Activated T-helper 9 cell treated with anti-CD3 and anti-CD28 coated beads, Interleukin-2, amount 50 U/mL, for 16 hours (primary cell): ENCODE data around the gene COX11.
A peak's percentile ranks its signal among the peaks of the same experiment; 100 is the strongest.

Experiments
- DNase-seq: peaks from one replicate; pipeline ENCODE4 v3.0.0-alpha.2; 2020; ENCODE audit warnings: low read depth

Gene COX11

DNA sequence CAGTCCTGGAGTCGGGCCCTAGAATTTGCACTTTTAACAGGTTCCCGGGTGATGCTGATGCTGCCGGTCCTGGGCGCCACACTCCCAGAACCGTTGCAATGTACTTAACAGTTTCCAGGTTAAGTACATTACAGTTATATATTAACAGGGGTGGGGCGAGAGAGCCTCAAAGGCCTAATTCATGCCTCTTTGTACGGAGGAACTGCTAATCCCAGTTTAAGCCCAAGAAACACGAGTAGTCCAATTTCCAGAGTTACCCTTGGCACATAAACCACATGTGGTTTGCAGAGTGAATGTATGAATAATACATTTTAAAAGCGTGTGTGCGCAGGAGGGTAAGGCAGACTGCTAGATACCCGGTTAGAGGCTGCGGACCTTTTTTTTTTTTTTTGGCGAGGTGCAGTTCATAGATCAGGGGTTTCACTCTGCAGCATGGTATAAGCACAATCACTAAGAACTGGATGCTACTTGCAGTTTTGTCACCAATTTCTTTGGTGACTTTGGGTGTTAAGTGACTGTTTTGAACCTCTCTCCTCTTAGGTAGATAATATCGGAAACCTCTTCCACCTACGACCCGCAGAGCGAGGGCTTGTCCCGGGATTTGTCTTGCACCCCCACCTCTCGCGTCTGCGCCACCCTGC, 713 bp downstream of the COX11 start:
- DNase-seq = peak; percentile 32

DNA sequence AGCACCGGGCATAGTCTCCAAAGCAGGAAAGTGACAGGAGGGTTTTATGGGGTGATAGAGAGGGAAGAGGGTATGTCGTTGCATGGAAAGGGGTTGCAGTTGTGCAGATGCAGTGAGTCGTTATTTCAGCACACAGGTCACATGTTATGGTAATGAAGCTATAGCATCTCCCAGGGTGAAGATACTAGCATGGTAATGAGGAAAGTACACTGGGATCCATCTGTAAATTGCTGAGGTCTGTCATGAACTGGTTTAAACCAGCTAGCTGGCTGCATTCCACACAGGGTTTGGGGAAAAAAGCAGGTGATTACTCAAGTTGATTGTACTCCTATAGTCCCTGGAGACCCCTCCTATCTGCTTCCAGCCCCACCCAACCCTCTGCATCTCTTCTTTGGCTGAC, 11.7 kb downstream of the COX11 start:
- DNase-seq = no peak

DNA sequence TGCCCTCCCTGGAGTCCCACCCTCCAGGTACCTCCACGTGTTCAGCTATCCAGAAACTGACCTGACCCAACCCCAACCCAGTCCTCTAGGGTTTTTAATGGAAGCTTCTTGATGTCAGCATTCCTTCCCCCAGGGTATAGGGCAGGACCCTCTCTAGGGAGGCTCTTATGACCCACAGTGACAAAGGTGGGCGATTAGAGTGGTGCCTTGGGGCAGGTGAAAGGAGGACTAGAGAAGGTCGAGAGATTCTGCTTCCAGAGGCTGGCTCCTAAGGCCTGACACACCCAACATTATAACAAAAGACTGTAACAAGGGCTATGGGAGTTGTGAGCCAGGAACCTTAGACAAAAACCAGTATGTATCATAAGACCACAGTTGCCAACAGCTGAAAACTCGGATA, 17.2 kb downstream of the COX11 start:
- no peak for DNase-seq

DNA sequence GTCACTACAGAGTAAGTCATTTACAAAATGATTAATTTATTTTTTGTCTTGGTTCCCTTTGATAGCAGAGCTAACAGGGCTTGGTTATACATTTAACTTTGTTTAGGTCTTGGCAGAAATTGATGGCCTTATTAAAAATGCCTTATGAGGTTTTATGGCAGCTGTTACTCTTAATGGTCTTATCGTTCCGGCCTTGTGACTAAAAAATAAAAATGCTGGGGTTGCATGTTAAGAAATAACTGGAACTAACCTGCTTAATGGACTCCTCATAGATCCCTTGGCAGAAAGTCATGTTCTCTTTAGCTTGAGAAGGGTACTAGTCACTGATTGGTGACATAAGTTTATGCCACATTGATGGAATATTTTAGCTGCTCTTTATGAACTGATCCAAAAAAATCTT, 18.3 kb downstream of the COX11 start:
- DNase-seq = no peak

- DNase-seq = no peak
Observed at GRCh38 chr17:54948380-54948779, 20.1 kb downstream of the COX11 start.

DNA sequence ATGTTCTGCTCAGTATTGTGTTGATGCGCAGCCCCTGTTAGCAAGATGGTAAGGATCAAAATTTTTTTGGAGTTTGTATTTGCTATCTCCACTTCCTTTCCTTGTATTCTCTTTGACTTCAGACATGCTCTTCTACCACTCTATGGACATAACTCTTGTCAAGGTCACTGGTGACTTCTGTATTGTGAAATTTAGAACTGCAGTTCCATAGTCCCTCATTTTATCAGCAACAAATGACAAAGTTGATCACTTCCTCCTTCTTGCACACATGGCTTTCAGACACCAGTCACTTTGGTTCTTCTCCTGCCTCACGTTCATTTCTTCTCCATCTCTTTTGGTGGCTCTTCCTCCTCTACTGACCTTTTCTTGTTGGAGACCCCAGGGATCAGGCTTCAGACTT, 21.1 kb downstream of the COX11 start:
- no peak for DNase-seq

DNA sequence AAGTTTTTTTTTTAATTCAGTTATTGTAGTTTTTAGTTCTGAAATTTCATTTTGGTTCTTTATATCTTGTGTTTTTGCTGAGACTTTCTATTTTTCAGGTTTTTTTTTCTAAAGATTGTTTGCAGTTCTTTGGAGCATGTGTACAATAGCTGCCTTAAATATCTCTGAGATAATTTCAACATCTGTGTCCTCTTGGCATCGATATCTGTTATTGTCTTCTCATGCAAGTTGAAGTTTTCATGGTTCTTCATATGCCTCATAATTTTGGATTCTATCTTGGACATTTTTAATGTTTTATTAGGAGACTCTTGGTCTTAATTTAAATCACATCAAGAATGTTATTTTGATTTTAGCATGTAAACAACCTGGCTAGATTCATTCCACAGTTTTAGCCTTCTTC, 22.8 kb downstream of the COX11 start:
- DNase-seq = no peak

GRCh38 chr17:54945231-54945630, 23.2 kb downstream of the COX11 start:
- DNase-seq = no peak

DNA sequence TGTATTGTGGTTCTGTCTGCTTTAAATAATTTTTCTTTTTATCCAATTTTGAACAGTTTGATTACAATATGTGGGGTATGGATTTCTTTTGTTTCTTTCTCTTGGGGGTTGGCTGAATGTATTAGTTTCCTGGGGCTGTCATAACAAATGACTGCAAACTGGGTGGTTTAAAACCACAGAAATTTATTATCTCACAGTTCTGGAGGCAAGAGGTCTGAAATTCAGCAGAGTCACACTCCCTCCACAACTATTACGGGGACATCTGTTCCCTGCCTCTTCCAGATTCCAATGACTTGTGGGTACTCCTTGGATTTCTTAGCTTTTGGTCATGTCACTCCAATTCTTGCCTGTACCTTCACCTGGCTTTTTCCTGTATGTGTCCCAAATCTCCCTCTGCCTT, 23.7 kb downstream of the COX11 start:
- DNase-seq = no peak

DNA sequence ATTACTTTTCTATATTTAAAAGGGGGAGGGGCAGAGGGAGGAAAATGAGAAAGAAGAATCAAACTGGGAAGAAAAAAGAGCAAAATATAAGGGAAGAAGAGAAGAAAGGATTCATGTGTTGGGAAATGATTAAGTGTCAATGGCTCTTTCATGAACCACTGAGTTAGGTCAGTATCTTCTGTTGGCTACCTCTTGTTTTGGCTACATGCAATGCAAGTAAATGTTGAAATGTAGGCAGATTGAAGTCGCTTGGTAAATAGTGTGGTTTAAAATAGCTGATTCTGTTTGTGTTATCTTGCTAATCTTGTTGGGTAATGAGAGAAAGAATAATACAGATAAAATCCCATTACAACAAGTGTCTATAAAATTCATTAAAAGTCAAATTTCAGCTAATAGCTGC, 27.2 kb downstream of the COX11 start:
- no peak for DNase-seq

DNA sequence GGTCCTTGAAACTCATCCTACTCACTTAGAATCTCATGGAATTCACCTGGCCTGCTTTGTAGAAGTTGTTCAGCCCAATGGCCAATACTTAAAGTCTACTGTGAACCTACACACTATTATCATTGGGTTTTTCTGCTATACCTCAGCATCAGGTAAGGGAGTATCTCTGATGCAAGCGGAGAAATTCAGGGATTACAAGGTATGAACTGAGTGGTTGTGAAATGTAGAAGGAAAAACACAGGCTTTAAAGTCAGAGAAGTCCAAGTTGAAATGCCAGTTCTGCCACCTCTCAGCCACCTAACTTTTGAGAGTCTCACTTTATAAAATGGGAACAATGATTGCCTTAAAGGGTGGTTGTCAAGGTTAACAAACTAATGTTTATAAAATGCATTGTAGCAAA, 31.0 kb downstream of the COX11 start:
- no peak for DNase-seq

GRCh38 chr17:54937018-54937417, 31.4 kb downstream of the COX11 start:
- no peak for DNase-seq

- no peak for DNase-seq
Observed at GRCh38 chr17:54935471-54935870, 33.0 kb downstream of the COX11 start.

GRCh38 chr17:54933921-54934320, 34.5 kb downstream of the COX11 start:
- no peak for DNase-seq

DNA sequence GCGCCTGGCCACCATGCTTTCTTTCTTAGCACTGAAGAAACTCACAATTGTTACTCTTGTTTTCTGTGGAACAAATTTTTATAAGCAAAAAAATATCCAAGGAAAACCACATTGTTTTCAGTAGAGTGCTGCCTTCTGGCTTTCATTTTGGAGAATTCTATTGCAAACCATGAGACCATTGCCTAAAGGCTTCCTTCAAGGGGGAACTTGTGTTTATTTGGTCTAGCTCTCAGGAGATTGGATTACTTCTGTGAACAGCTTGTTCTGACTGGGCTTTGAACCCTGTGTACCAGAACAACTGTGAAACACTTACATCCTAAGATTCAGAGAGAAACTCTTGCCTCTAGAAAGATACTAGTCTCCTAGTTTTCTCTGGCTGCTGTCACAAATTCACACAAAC, 35.7 kb downstream of the COX11 start:
- DNase-seq = no peak

DNA sequence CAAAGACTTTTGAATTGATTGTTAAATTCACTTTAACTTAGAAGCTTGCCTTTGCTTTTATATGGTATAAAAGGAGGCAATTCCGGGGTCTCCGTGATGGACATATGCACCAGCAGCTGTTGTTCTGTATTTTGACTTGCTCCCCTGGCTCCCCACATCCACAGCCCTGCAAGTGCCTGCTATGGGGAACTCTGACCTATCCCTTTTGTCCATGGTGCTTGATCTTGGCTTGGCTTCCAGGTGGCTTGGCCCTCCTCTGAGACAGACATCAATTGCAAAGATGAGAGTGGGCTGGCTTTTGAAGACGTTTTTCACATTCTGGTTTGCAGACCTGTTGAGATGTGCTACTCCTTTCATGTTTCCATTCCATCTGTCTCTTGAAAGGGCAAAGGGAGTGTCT, 40.9 kb downstream of the COX11 start:
- DNase-seq = no peak

- no peak for DNase-seq
Observed at GRCh38 chr17:54924405-54924804, 44.0 kb downstream of the COX11 start.

DNA sequence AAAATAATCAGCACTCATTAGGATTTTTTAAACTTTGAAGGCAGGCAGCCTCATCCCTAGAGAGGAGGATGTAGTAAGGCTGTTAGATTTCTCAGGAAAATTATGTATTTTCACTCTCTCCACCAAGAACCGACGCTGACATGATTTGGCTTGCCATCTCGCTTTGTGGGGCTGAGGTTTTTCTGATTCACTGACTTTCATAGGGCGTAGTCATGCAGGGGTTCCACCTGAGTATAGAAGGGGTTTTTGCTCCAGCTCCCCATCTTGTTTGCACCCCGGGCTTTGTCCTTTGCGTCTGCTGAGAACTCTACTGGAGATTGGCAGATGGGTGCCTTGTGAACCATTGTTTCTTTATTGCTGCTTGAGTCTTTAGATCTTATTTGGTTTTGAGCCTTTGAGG, 47.6 kb downstream of the COX11 start:
- DNase-seq = no peak

- DNase-seq = no peak
Observed at GRCh38 chr17:54919425-54919824, 49.0 kb downstream of the COX11 start.

- DNase-seq = no peak
Observed at GRCh38 chr17:54916721-54917120, 51.7 kb downstream of the COX11 start.
